SK-N-SH (cell line): ENCODE measurements around the gene SLC32A1. TPM values are rescaled to one million over a fixed set of nuclear protein-coding genes. Genes with fewer than 3 reads are reported as not detected.
A peak's percentile ranks its signal among the peaks of the same experiment; 100 is the strongest.

Source experiments
- CTCF ChIA-PET: fragments of 300-600, 350-600 bp; formaldehyde crosslinking; extraction: SDS; loops from one replicate; lab custom pipeline; 2021; lab: Yijun Ruan, JAX
- POLR2A ChIA-PET: fragments of 350-600 bp; sonication (Branson Sonifier 250); formaldehyde crosslinking; extraction: SDS; loops from one replicate; lab custom pipeline; 2020; ENCODE audit warnings: antibody characterized with exemption, inconsistent platforms; lab: Yijun Ruan, JAX
- DNase-seq: peaks from one replicate; pipeline ENCODE4 v3.0.0; 2012
- H2AFZ ChIP-seq: fragments of 200-600 bp; sonication (generic); 2 replicates; pipeline ENCODE4 v1.8.1; 2016; ENCODE audit warnings: antibody characterized with exemption, mild to moderate bottlenecking, low read depth
- H3F3A ChIP-seq: fragments of 200-600 bp; sonication (generic); replicated peaks from 2 replicates; pipeline ENCODE3; 2016; ENCODE audit warnings: antibody characterized with exemption, mild to moderate bottlenecking; ENCODE audit not compliant: insufficient read depth
- H3K27ac ChIP-seq, 2 experiments: fragments of 200-500 bp in 1 of 2; fragments of 200-600 bp in 1 of 2; sonication (Bioruptor generic) in 1 of 2; sonication (generic), shearing (Covaris generic) in 1 of 2; 2 replicates each; pipeline versions ENCODE4 v1.5.1 to v1.6.1; 2014 to 2016; ENCODE audit warnings: low read depth in 2 of 2, inconsistent platforms in 1 of 2, low read length in 1 of 2, mild to moderate bottlenecking in 1 of 2, mixed read lengths in 1 of 2
- H3K27me3 ChIP-seq: fragments of 200-600 bp; sonication (generic), shearing (Covaris generic); 2 replicates; pipeline ENCODE4 v1.6.1; 2016; ENCODE audit warnings: mixed run types; ENCODE audit not compliant: insufficient read depth
- H3K36me3 ChIP-seq, 2 experiments: fragments of 200-500 bp in 1 of 2; fragments of 200-600 bp in 1 of 2; sonication (Bioruptor generic) in 1 of 2; sonication (generic) in 1 of 2; replicated peaks in 1 of 2; 2 replicates each; pipeline versions ENCODE3 to v1.5.1; 2014 to 2016; ENCODE audit warnings: low read length in 1 of 2, mild to moderate bottlenecking in 1 of 2; ENCODE audit not compliant: insufficient read depth in 2 of 2, control insufficient read depth in 1 of 2
- H3K4me1 ChIP-seq, 2 experiments: fragments of 200-500 bp in 1 of 2; fragments of 200-600 bp in 1 of 2; sonication (Bioruptor generic) in 1 of 2; sonication (generic), shearing (Covaris generic) in 1 of 2; 2 replicates each; pipeline versions ENCODE4 v1.5.1 to v1.6.1; 2014 to 2016; ENCODE audit warnings: low read depth in 1 of 2, low read length in 1 of 2, mixed run types in 1 of 2; ENCODE audit not compliant: insufficient read depth in 2 of 2, control insufficient read depth in 1 of 2
- H3K4me2 ChIP-seq: fragments of 200-600 bp; sonication (generic), shearing (Covaris generic); 2 replicates; pipeline ENCODE4 v1.6.1; 2017; ENCODE audit warnings: mixed run types
- H3K4me3 ChIP-seq, 2 experiments: fragments of 200-500 bp in 1 of 2; fragments of 200-600 bp in 1 of 2; sonication (Bioruptor generic) in 1 of 2; sonication (generic), shearing (Covaris generic) in 1 of 2; 2 replicates each; pipeline versions ENCODE4 v1.5.1 to v1.8.1; 2014 to 2016; ENCODE audit warnings: low read depth in 2 of 2, inconsistent platforms in 1 of 2, low read length in 1 of 2, mild to moderate bottlenecking in 1 of 2, mixed read lengths in 1 of 2, moderate library complexity in 1 of 2
- H3K79me2 ChIP-seq: fragments of 200-600 bp; sonication (generic); 2 replicates; pipeline ENCODE4 v1.8.1; 2017; ENCODE audit warnings: mild to moderate bottlenecking; ENCODE audit not compliant: insufficient read depth
- H3K9ac ChIP-seq: fragments of 200-600 bp; sonication (generic); 2 replicates; pipeline ENCODE4 v1.6.1; 2017; ENCODE audit warnings: mixed run types
- H3K9me2 ChIP-seq: fragments of 200-600 bp; sonication (generic); 2 replicates; pipeline ENCODE4 v1.6.1; 2017; ENCODE audit warnings: mixed run types
- H3K9me3 ChIP-seq: fragments of 200-600 bp; sonication (generic); 2 replicates; pipeline ENCODE4 v1.6.1; 2017; ENCODE audit warnings: mixed run types, mild to moderate bottlenecking, moderate library complexity
- H4K20me1 ChIP-seq: fragments of 200-600 bp; sonication (generic); 2 replicates; pipeline ENCODE4 v1.6.1; 2017; ENCODE audit warnings: mild to moderate bottlenecking, mixed run types; ENCODE audit not compliant: insufficient read depth
- ELF1 ChIP-seq: IDR thresholded peaks from 2 replicates; pipeline ENCODE4 v1.4.0; 2012
- EZH2phosphoT487 ChIP-seq: fragments of 200-600 bp; sonication (generic); IDR thresholded peaks from 2 replicates; pipeline ENCODE4 v1.6.1; 2017; ENCODE audit warnings: low read depth, mixed run types, mild to moderate bottlenecking, antibody characterized with exemption, moderate library complexity, borderline replicate concordance
- MXI1 ChIP-seq: IDR thresholded peaks from 2 replicates; pipeline ENCODE4 v1.6.1; 2012; ENCODE audit warnings: mild to moderate bottlenecking, low read depth, low read length, improper control_type of control experiment
- REST ChIP-seq: IDR thresholded peaks from 2 replicates; pipeline ENCODE4 v1.6.1; 2012; ENCODE audit warnings: mild to moderate bottlenecking, low read depth, low read length, moderate library complexity
- USF2 ChIP-seq: fragments of 150-350 bp; IDR thresholded peaks from 2 replicates; pipeline ENCODE4 v1.6.1; 2017; ENCODE audit warnings: antibody characterized with exemption, low read length, low read depth, borderline replicate concordance
- WGBS: methylation state at CpG from one replicate; pipeline ENCODE4 v1.1.6; 2017; ENCODE audit warnings: low lambda C conversion rate; 5-methylcytosine and 5-hydroxymethylcytosine counted together
- polyA plus RNA-seq, 3 experiments: library from polyadenylated mRNA; depleted of rRNA; stranded (reverse); fragments of >200 nt; gene quantifications; 2 replicates each; pipeline ENCODE4 v1.2.3, GENCODE V29; 2012

Gene SLC32A1
- polyA plus RNA-seq, 1 of the 3 experiments (the other 2 are of a cell fraction): not detected

DNA sequence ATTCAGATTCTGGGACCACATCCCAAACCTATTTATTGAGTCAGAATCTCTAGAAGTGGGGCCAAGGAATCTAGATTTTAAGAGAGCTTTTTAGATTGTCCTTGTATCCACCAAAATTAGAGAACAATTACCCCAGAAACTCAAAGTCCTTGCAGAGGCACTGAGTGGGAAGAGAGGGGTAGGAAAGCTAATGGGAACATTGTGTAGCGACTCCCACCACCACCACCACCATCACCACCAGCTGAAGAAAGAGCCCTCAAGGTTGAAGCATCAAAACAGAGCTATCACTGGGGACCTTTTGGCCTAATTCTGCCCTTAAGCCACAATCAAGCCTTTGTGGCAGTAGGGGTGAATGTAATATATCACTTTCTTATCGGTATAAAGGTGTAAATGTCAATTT, 39.0 kb upstream of the SLC32A1 start:
- POLR2A ChIA-PET: no interaction called here
- no peak for DNase-seq
- Histone ChIP-seq H4K20me1 (no peaks in the 10 kb centered on the region), H3K4me1 (no peaks in the 10 kb centered on the region), H3K9me2 (no peaks in the 10 kb centered on the region), H3K4me3 (no peak overlapping the region), H3K36me3 (no peaks in the 10 kb centered on the region), H3K79me2 (no peaks in the 10 kb centered on the region), H3K9ac (no peak overlapping the region), H3K27ac (no peak overlapping the region), H3K9me3 (no peaks in the 10 kb centered on the region), H2AFZ (no peak overlapping the region), H3K27me3 (no peaks in the 10 kb centered on the region), H3F3A (no peaks in the 10 kb centered on the region), H3K4me2 (no peak overlapping the region)
- CTCF ChIA-PET: interaction anchor here (0.9 to 1.5 kb wide), 3 partner anchors 21 to 66 kb away, joined by 3 to 7 read pairs (median 3); no protein-coding TSS in a partner anchor
- WGBS: 33% methylated on average over 2 of the region's 2 CpGs
- no peak for TF ChIP-seq EZH2phosphoT487
- TF ChIP-seq MXI1: no peak

DNA sequence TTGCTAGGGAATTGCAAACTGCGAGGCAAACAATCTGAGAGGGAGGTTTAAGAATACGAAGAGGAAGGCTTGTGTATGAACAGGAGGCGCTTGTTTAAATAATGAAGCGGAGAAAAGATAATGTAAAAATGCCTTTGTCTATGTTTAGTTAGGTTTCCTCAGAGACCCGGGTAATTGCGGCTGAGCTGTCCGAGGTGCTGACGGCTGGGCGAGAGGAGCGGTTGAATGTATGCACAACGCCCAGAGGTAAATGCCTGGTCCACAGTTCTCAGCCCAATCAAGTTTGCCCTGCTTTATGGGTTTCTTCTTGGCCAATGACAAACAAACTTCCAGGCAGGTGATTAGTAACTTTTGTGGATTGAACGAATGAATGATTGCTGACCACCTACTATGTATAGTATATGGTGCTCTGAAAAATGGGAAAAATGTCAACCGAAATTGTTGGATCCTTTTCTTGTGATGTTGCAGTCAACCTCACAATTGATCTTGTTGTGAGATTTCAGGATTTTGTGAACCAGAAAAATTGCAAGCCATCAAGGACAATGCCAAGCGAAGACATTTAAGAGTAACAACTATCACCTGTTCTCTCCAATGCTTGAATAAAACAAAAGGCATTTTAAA, 38.3 kb upstream of the SLC32A1 start:
- TF ChIP-seq USF2: no peak
- no peak for TF ChIP-seq ELF1
- peak; percentile 98 for TF ChIP-seq REST
- WGBS: 46% methylated on average over 14 of the region's 14 CpGs
- no peaks in the 10 kb centered on the region for H3K9me2 ChIP-seq
- H3F3A ChIP-seq: no peaks in the 10 kb centered on the region
- H3K4me2 ChIP-seq: no peak overlapping the region
- ChIA-PET CTCF (interaction anchor here (0.9 to 1.5 kb wide), 3 partner anchors 20 to 65 kb away, joined by 3 to 7 read pairs (median 3); no protein-coding TSS in a partner anchor), POLR2A (no interaction called here)
- no peak overlapping the region for H3K27ac ChIP-seq
- H2AFZ ChIP-seq: no peak overlapping the region
- no peaks in the 10 kb centered on the region; a peak in 1 of 4 replicates for H3K4me1 ChIP-seq
- no peaks in the 10 kb centered on the region for H3K36me3 ChIP-seq
- H3K9me3 ChIP-seq: no peaks in the 10 kb centered on the region
- H4K20me1 ChIP-seq: no peaks in the 10 kb centered on the region
- H3K79me2 ChIP-seq: no peaks in the 10 kb centered on the region
- H3K4me3 ChIP-seq: no peak overlapping the region
- no peak overlapping the region for H3K9ac ChIP-seq
- no peaks in the 10 kb centered on the region for H3K27me3 ChIP-seq
- no peak for DNase-seq
